Fibroblast of skin of left quadriceps (primary cell): ENCODE measurements around the gene SELENOO.

Experiments used
- DNase-seq, 2 experiments: peaks; one replicate each; pipeline ENCODE4 v3.0.0-alpha.2; 2013; ENCODE audit warnings: low read depth in 2 of 2

SELENOO gene

GRCh38 chr22:50255099-50255498, 54.3 kb downstream of the SELENOO start:
- DNase-seq: no peak

GRCh38 chr22:50255607-50256006, 54.8 kb downstream of the SELENOO start:
- no peak for DNase-seq

GRCh38 chr22:50256258-50256862, 55.5 kb downstream of the SELENOO start:
- DNase-seq: no peak

- no peak for DNase-seq
Observed at GRCh38 chr22:50257041-50257440, 56.2 kb downstream of the SELENOO start.

- DNase-seq: no peak
Observed at GRCh38 chr22:50257451-50258360, 56.9 kb downstream of the SELENOO start.

- DNase-seq: no peak
Observed at GRCh38 chr22:50258361-50259292, 57.8 kb downstream of the SELENOO start.

GRCh38 chr22:50259302-50259701, 58.5 kb downstream of the SELENOO start:
- DNase-seq: no peak

- no peak for DNase-seq
Observed at GRCh38 chr22:50260434-50260800, 59.6 kb downstream of the SELENOO start.

- DNase-seq: no peak
Observed at GRCh38 chr22:50260801-50261614, 60.2 kb downstream of the SELENOO start.

GRCh38 chr22:50261615-50262459, 61.0 kb downstream of the SELENOO start, which contains the start of gene MAPK12:
Gene MAPK12 (minus strand): TSS chr22:50261683. CDS start chr22:50261509, 174 bp downstream.
- DNase-seq: no peak

GRCh38 chr22:50262460-50262911, 61.7 kb downstream of the SELENOO start:
- DNase-seq: no peak

GRCh38 chr22:50262973-50263617, 62.3 kb downstream of the SELENOO start:
- no peak for DNase-seq

GRCh38 chr22:50264104-50264745, 63.4 kb downstream of the SELENOO start:
- no peak for DNase-seq

- DNase-seq: no peak
Observed at GRCh38 chr22:50264946-50265669, 64.3 kb downstream of the SELENOO start.

- DNase-seq: no peak
Observed at GRCh38 chr22:50266994-50267393, 66.2 kb downstream of the SELENOO start.
